MM.1S (cell line): ENCODE measurements around the gene ZNF581.

Experiments
- DNase-seq: peaks from one replicate; pipeline ENCODE4 v3.0.0-alpha.2; 2015
- H2AFZ ChIP-seq: fragments of 300-600 bp; sonication (generic); 2 replicates; pipeline ENCODE4 v1.6.0; 2016; ENCODE audit warnings: antibody characterized with exemption, low read length
- H3F3A ChIP-seq: fragments of 300-600 bp; sonication (generic); 2 replicates; pipeline ENCODE4 v1.6.1; 2016; ENCODE audit warnings: mild to moderate bottlenecking, antibody characterized with exemption, low read length, moderate library complexity, mixed read lengths; ENCODE audit not compliant: insufficient read depth
- H3K27ac ChIP-seq: fragments of 300-600 bp; sonication (generic); 2 replicates; pipeline ENCODE4 v1.5.1; 2016; ENCODE audit warnings: mild to moderate bottlenecking, low read length
- H3K27me3 ChIP-seq: fragments of 300-600 bp; sonication (generic); replicated peaks from 2 replicates; pipeline ENCODE4 v1.6.0; 2016; ENCODE audit warnings: low read length; ENCODE audit not compliant: insufficient read depth
- H3K36me3 ChIP-seq: fragments of 300-600 bp; sonication (generic); replicated peaks from 2 replicates; pipeline ENCODE4 v1.6.1; 2016; ENCODE audit warnings: mild to moderate bottlenecking, low read length, mixed read lengths; ENCODE audit not compliant: insufficient read depth
- H3K4me1 ChIP-seq: fragments of 300-600 bp; sonication (generic); 2 replicates; pipeline ENCODE4 v1.6.1; 2016; ENCODE audit warnings: low read length, mixed read lengths
- H3K4me2 ChIP-seq: fragments of 300-600 bp; sonication (generic); 2 replicates; pipeline ENCODE4 v1.6.0; 2016; ENCODE audit warnings: low read depth, low read length
- H3K4me3 ChIP-seq: fragments of 300-600 bp; sonication (generic); 2 replicates; pipeline ENCODE4 v1.5.1; 2016; ENCODE audit warnings: low read length, mixed read lengths
- H3K79me2 ChIP-seq: fragments of 300-600 bp; sonication (generic); 2 replicates; pipeline ENCODE4 v1.6.1; 2016; ENCODE audit warnings: mixed run types, low read length, mixed read lengths
- H3K9ac ChIP-seq: fragments of 300-600 bp; sonication (generic); 2 replicates; pipeline ENCODE4 v1.6.1; 2016; ENCODE audit warnings: low read length, mixed read lengths
- H3K9me2 ChIP-seq: fragments of 300-600 bp; sonication (generic); replicated peaks from 2 replicates; pipeline ENCODE4 v1.6.1; 2016; ENCODE audit warnings: mild to moderate bottlenecking, low read length, mixed read lengths; ENCODE audit not compliant: insufficient read depth
- H3K9me3 ChIP-seq: fragments of 300-600 bp; sonication (generic); replicated peaks from 2 replicates; pipeline ENCODE4 v1.6.1; 2016; ENCODE audit warnings: mild to moderate bottlenecking, low read length, mixed read lengths; ENCODE audit not compliant: insufficient read depth
- H4K20me1 ChIP-seq: fragments of 300-600 bp; sonication (generic); 2 replicates; pipeline ENCODE4 v1.6.1; 2016; ENCODE audit warnings: mild to moderate bottlenecking, low read length, moderate library complexity, mixed read lengths; ENCODE audit not compliant: insufficient read depth
- EZH2 ChIP-seq: fragments of 300-600 bp; sonication (generic); optimal IDR thresholded peaks from 2 replicates; pipeline ENCODE3; 2017; ENCODE audit warnings: low read depth, mild to moderate bottlenecking, antibody characterized with exemption, low read length, mixed read lengths
- EZH2phosphoT487 ChIP-seq: fragments of 300-600 bp; sonication (generic); IDR thresholded peaks from 2 replicates; pipeline ENCODE4 v1.6.1; 2018; ENCODE audit warnings: antibody characterized with exemption, low read length
- TF ChIP-seq, protein P1 (sequence below): fragments of 300-600 bp; sonication (generic); IDR thresholded peaks from 2 replicates; pipeline ENCODE4 v1.5.1; 2016; ENCODE audit warnings: antibody characterized with exemption, low read length, mixed read lengths

The ZNF581 gene

GRCh38 chr19:55603581-55604292, 39.7 kb upstream of the ZNF581 start:
- Histone ChIP-seq H3K79me2 (peaks cover 27% of the 10 kb centered on the region), H3K27me3 (no peaks in the 10 kb centered on the region), H3K4me3 (no peak overlapping the region), H3K9ac (no peak overlapping the region), H3K36me3 (no peaks in the 10 kb centered on the region), H3K9me3 (no peaks in the 10 kb centered on the region), H2AFZ (no peak overlapping the region), H3K4me1 (peaks cover 18% of the 10 kb centered on the region), H3F3A (peaks cover 37% of the 10 kb centered on the region), H3K9me2 (no peaks in the 10 kb centered on the region), H3K4me2 (no peak overlapping the region), H4K20me1 (no peaks in the 10 kb centered on the region), H3K27ac (no peak overlapping the region)
- DNase-seq = no peak
- TF ChIP-seq EZH2phosphoT487 (no peak), EZH2 (no peak)
- TF ChIP-seq, protein P1, sequence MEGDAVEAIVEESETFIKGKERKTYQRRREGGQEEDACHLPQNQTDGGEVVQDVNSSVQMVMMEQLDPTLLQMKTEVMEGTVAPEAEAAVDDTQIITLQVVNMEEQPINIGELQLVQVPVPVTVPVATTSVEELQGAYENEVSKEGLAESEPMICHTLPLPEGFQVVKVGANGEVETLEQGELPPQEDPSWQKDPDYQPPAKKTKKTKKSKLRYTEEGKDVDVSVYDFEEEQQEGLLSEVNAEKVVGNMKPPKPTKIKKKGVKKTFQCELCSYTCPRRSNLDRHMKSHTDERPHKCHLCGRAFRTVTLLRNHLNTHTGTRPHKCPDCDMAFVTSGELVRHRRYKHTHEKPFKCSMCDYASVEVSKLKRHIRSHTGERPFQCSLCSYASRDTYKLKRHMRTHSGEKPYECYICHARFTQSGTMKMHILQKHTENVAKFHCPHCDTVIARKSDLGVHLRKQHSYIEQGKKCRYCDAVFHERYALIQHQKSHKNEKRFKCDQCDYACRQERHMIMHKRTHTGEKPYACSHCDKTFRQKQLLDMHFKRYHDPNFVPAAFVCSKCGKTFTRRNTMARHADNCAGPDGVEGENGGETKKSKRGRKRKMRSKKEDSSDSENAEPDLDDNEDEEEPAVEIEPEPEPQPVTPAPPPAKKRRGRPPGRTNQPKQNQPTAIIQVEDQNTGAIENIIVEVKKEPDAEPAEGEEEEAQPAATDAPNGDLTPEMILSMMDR = no peak

DNA sequence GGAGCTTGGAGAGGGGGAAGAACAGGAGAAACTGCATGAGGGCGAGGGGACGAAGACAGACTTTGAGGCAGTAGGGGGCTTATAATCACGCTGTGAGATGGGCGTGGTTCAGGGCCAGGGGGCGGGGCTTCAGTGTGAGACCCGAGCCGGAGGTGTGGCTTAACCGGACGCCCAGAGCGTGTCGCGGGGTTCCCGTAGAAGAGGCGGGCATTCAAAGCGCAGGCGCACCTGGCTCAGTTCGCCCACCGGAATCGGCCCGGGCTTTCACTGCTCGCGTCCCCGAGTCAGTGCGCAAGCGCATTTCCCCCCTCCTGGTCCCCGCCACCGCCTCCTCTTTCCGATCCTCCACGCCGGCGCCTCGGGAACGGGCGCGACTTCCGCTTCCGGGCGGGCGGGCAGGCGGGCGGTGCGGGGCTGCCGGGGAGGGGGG, 38.2 kb upstream of the ZNF581 start:
- Histone ChIP-seq H3K9ac (peak overlapping the region; percentile 50; the same call in 1 of the 2 replicates), H3K36me3 (no peaks in the 10 kb centered on the region), H2AFZ (0 out of 2 replicates have a peak overlapping the region, but pooled peaks have one; percentile 34), H3K79me2 (peaks cover 36% of the 10 kb centered on the region), H3K4me2 (peak overlapping the region; percentile 86), H3K9me3 (no peaks in the 10 kb centered on the region), H3F3A (peaks cover 29% of the 10 kb centered on the region), H3K4me1 (peaks cover 18% of the 10 kb centered on the region), H3K27ac (peak overlapping the region; percentile 68), H3K4me3 (peak overlapping the region; percentile 67), H3K27me3 (no peaks in the 10 kb centered on the region), H3K9me2 (no peaks in the 10 kb centered on the region), H4K20me1 (no peaks in the 10 kb centered on the region)
- DNase-seq = peak; percentile 98
- TF ChIP-seq EZH2phosphoT487 = no peak
- TF ChIP-seq EZH2 = no peak
- TF ChIP-seq, protein P1 = no peak

- Histone ChIP-seq H3K79me2 (peaks cover 36% of the 10 kb centered on the region), H2AFZ (peak within 1 kb of the TSS; percentile 78)
- DNase-seq = peak; percentile 71
These were observed 37.6 kb upstream of the ZNF581 start, which contains the start of gene ZNF865 for GRCh38 chr19:55605637-55606470. ZNF865 (plus strand) TSS chr19:55605647; CDS start chr19:55613619, 7,972 bp downstream.

More at GRCh38 chr19:55605637-55606470, 37.6 kb upstream of the ZNF581 start, which contains the start of gene ZNF865:
- no peaks in the 10 kb centered on the region for H3K36me3 ChIP-seq
- H3K9me2 ChIP-seq = no peaks in the 10 kb centered on the region
- peaks cover 16% of the 10 kb centered on the region for H3K4me1 ChIP-seq
- peaks cover 24% of the 10 kb centered on the region for H3F3A ChIP-seq
- no peaks in the 10 kb centered on the region for H3K27me3 ChIP-seq
- TF ChIP-seq, protein P1 = peak; percentile 84
- no peak for TF ChIP-seq EZH2
- TF ChIP-seq EZH2phosphoT487 = no peak
- H4K20me1 ChIP-seq = no peaks in the 10 kb centered on the region
- peak within 1 kb of the TSS; percentile 68 for H3K27ac ChIP-seq
- H3K4me3 ChIP-seq = peak within 1 kb of the TSS; percentile 67
- peak within 1 kb of the TSS; percentile 86 for H3K4me2 ChIP-seq
- no peaks in the 10 kb centered on the region for H3K9me3 ChIP-seq
- H3K9ac ChIP-seq = peak within 1 kb of the TSS; percentile 74
